CD14-positive monocyte (primary cell): ENCODE measurements around the gene NOD2. TPM values are rescaled to one million over a fixed set of nuclear protein-coding genes. Genes with fewer than 3 reads are reported as not detected.

ENCODE experiments used
- DNase-seq, 3 donors: peaks; one replicate each; pipeline ENCODE4 v3.0.0-alpha.2; 2011 to 2022
- H2AFZ ChIP-seq: 2 replicates; pipeline ENCODE4 v1.6.0; 2012; ENCODE audit warnings: mild to moderate bottlenecking, low read depth, low read length, inconsistent platforms; ENCODE audit not compliant: insufficient read depth, poor library complexity, severe bottlenecking
- H3K27ac ChIP-seq, 2 donors: 1 replicate in 1 of 2; 2 replicates in 1 of 2; pipeline ENCODE4 v1.5.1; 2012 to 2013; ENCODE audit warnings: low read length in 2 of 2, control low read depth in 1 of 2, inconsistent platforms in 1 of 2, low read depth in 1 of 2, mild to moderate bottlenecking in 1 of 2
- H3K27me3 ChIP-seq, 2 donors: one replicate each; pipeline versions ENCODE4 v1.6.0 to v1.6.1; 2011 to 2013; ENCODE audit warnings: low read length in 2 of 2; ENCODE audit not compliant: control insufficient read depth in 2 of 2, insufficient read depth in 2 of 2
- H3K36me3 ChIP-seq, 2 donors: replicated peaks in 1 of 2; 1 replicate in 1 of 2; 2 replicates in 1 of 2; pipeline versions ENCODE4 v1.5.1 to v1.6.1; 2012 to 2013; ENCODE audit warnings: low read length in 2 of 2, control low read depth in 1 of 2, inconsistent platforms in 1 of 2, mild to moderate bottlenecking in 1 of 2; ENCODE audit not compliant: insufficient read depth in 2 of 2, control insufficient read depth in 1 of 2
- H3K4me1 ChIP-seq, 2 donors: 1 replicate in 1 of 2; 2 replicates in 1 of 2; pipeline versions ENCODE4 v1.5.1 to v1.6.1; 2012 to 2013; ENCODE audit warnings: low read length in 2 of 2, control low read depth in 1 of 2, inconsistent platforms in 1 of 2, mild to moderate bottlenecking in 1 of 2, moderate library complexity in 1 of 2; ENCODE audit not compliant: insufficient read depth in 2 of 2, control insufficient read depth in 1 of 2
- H3K4me2 ChIP-seq: replicated peaks from 2 replicates; pipeline ENCODE3; 2012; ENCODE audit warnings: low read length, moderate library complexity, mild to moderate bottlenecking; ENCODE audit not compliant: poor library complexity, severe bottlenecking; ENCODE audit errors: extremely low read depth
- H3K4me3 ChIP-seq, 3 experiments: fragments of 200-600 bp in 1 of 3; sonication (generic) in 1 of 3; replicated peaks in 1 of 3; 1 replicate in 2 of 3; 2 replicates in 1 of 3; pipeline ENCODE4 v1.5.1; 2011 to 2013; ENCODE audit warnings: low read length in 3 of 3, mild to moderate bottlenecking in 3 of 3, control low read depth in 2 of 3, low read depth in 2 of 3, inconsistent platforms in 1 of 3, moderate library complexity in 1 of 3
- H3K79me2 ChIP-seq: 2 replicates; pipeline ENCODE4 v1.6.0; 2012; ENCODE audit warnings: mild to moderate bottlenecking, control low read depth, inconsistent platforms, low read length, moderate library complexity; ENCODE audit not compliant: insufficient read depth
- H3K9ac ChIP-seq: 2 replicates; pipeline ENCODE4 v1.6.0; 2017; ENCODE audit warnings: low read length, mild to moderate bottlenecking; ENCODE audit not compliant: insufficient read depth, poor library complexity, severe bottlenecking
- H3K9me3 ChIP-seq, 2 donors: replicated peaks in 1 of 2; 1 replicate in 1 of 2; 2 replicates in 1 of 2; pipeline versions ENCODE4 v1.5.1 to v1.6.1; 2012 to 2013; ENCODE audit warnings: low read length in 2 of 2, control low read depth in 1 of 2; ENCODE audit not compliant: control insufficient read depth in 1 of 2, insufficient read depth in 1 of 2
- H4K20me1 ChIP-seq: 2 replicates; pipeline ENCODE4 v1.6.0; 2012; ENCODE audit warnings: mild to moderate bottlenecking, low read length, control low read depth, moderate library complexity; ENCODE audit not compliant: insufficient read depth
- H3K27ac Mint-ChIP-seq, 7 donors: one replicate each; pipeline ENCODE4 v1.8.0; 2020; ENCODE audit warnings: mild to moderate bottlenecking in 7 of 7, mixed read lengths in 7 of 7, moderate library complexity in 6 of 7, inconsistent platforms in 2 of 7
- H3K27me3 Mint-ChIP-seq, 3 donors: one replicate each; pipeline ENCODE4 v1.8.0; 2021 to 2022; ENCODE audit warnings: low read depth in 3 of 3, mild to moderate bottlenecking in 3 of 3, mixed read lengths in 3 of 3, moderate library complexity in 3 of 3, inconsistent platforms in 1 of 3
- H3K36me3 Mint-ChIP-seq, 2 donors: one replicate each; pipeline ENCODE4 v1.8.0; 2020; ENCODE audit warnings: mixed read lengths in 2 of 2, inconsistent platforms in 1 of 2, mild to moderate bottlenecking in 1 of 2
- H3K4me1 Mint-ChIP-seq: one replicate; pipeline ENCODE4 v1.8.0; 2020; ENCODE audit warnings: mild to moderate bottlenecking, mixed read lengths
- H3K4me3 Mint-ChIP-seq, 2 donors: one replicate each; pipeline ENCODE4 v1.8.0; 2020; ENCODE audit warnings: mild to moderate bottlenecking in 2 of 2, mixed read lengths in 2 of 2, moderate library complexity in 1 of 2
- H3K9me3 Mint-ChIP-seq, 7 donors: one replicate each; pipeline ENCODE4 v1.8.0; 2020 to 2022; ENCODE audit warnings: mixed read lengths in 7 of 7, mild to moderate bottlenecking in 6 of 7, moderate library complexity in 6 of 7, inconsistent platforms in 2 of 7
- CTCF ChIP-seq: fragments of 200-600 bp; IDR thresholded peaks from one replicate; pipeline ENCODE4 v1.8.0; 2022; ENCODE audit warnings: antibody characterized with exemption, mild to moderate bottlenecking
- WGBS: methylation state at CpG from one replicate; pipeline ENCODE4 v1.1.5; 2013; ENCODE audit warnings: missing lambda C conversion rate; ENCODE audit not compliant: insufficient coverage; 5-methylcytosine and 5-hydroxymethylcytosine counted together
- intact Hi-C, 2 donors: fragments of 100-400 bp; cut with micrococcal nuclease; formaldehyde crosslinking; loops; one replicate each; pipeline versions ENCODE4 v1.15.0 to v1.15.1; 2023
- polyA plus RNA-seq, 3 donors: library from polyadenylated mRNA; depleted of rRNA in 1 of 3; unstranded in 2 of 3; stranded (reverse) in 1 of 3; fragments of 300-500 nt in 2 of 3; fragments of >200 nt in 1 of 3; fragmentation: Illumina TruSeq in 2 of 3; gene quantifications; 1 replicate in 2 of 3; 2 replicates in 1 of 3; pipeline ENCODE4 v1.2.3, GENCODE V29; 2012 to 2021

The NOD2 gene
- polyA plus RNA-seq, 3 donors = 18.5 to 83.3 (median 29.7) TPM

- no peak overlapping the region for H2AFZ ChIP-seq
- H4K20me1 ChIP-seq = no peaks in the 10 kb centered on the region
- no peak overlapping the region for H3K4me3 ChIP-seq
- no peak overlapping the region for H3K4me2 ChIP-seq
- no peak overlapping the region for H3K9ac ChIP-seq
- Mint-ChIP-seq H3K4me3 (no peak overlapping the region), H3K27ac (no peak overlapping the region), H3K9me3 (peaks cover 4 to 6% (median 5%) of the 10 kb centered on the region in 7 donors), H3K36me3 (peaks cover 0 to 2% of the 10 kb centered on the region in 2 donors), H3K4me1 (peaks cover 8% of the 10 kb centered on the region), H3K27me3 (no peaks in the 10 kb centered on the region)
- DNase-seq = no peak
- H3K36me3 ChIP-seq = no peaks in the 10 kb centered on the region
- intact Hi-C loops = no loop called here
- H3K27me3 ChIP-seq = no peaks in the 10 kb centered on the region
- 93% methylated on average over 3 of the region's 3 CpGs for WGBS
- no peaks in the 10 kb centered on the region for H3K79me2 ChIP-seq
- peaks cover 0 to 6% of the 10 kb centered on the region in 2 donors for H3K9me3 ChIP-seq
- no peak overlapping the region for H3K27ac ChIP-seq
- H3K4me1 ChIP-seq = no peaks in the 10 kb centered on the region
- no peak for TF ChIP-seq CTCF
These were observed 37.8 kb upstream of the NOD2 start for GRCh38 chr16:50655558-50656055.

DNA sequence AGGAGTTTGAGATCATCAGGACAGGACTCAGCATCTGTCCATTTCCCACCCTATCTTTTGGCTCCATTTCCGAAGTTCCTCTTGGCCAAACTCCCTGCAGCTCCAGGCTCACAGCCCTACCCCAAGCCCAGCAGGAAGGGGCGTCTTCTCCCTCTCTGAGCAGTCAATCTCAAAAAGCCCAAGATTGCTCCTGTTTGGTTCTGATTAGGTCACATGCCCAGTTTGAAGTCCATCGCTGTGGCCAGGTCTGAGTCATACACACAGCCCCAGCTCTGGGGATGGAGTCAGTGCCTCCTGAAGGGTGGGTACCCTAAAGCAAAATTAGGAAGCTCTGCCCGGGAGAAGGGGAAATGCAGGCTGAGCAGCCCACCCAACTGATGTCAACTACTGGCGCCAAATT is 36.2 kb upstream of the NOD2 start:
- Histone ChIP-seq H3K4me1 (no peaks in the 10 kb centered on the region), H3K36me3 (no peaks in the 10 kb centered on the region), H3K79me2 (no peaks in the 10 kb centered on the region), H4K20me1 (no peaks in the 10 kb centered on the region), H3K4me3 (no peak overlapping the region), H2AFZ (no peak overlapping the region), H3K9me3 (no peaks in the 10 kb centered on the region), H3K27ac (no peak overlapping the region), H3K4me2 (no peak overlapping the region), H3K27me3 (no peaks in the 10 kb centered on the region), H3K9ac (no peak overlapping the region)
- Mint-ChIP-seq H3K9me3 (peaks cover 0 to 2% (median 1%) of the 10 kb centered on the region in 7 donors), H3K36me3 (peaks cover 1 to 5% of the 10 kb centered on the region in 2 donors), H3K4me1 (peaks cover 8% of the 10 kb centered on the region), H3K27ac (peak overlapping the region in 1 of 7 donors; percentile 55), H3K4me3 (no peak overlapping the region), H3K27me3 (no peaks in the 10 kb centered on the region)
- no peak for TF ChIP-seq CTCF
- intact Hi-C loops = no loop called here
- 42% methylated on average over 4 of the region's 5 CpGs for whole genome bisulfite sequencing
- peak in 1 of 3 donors; percentile 59 for DNase-seq
